LNCaP clone FGC (cell line): Measurements from ENCODE around the gene TEAD3.

Experiments
- DNase-seq: peaks from one replicate; pipeline ENCODE4 v3.0.0-alpha.2; 2011; ENCODE audit warnings: low read depth
- H3K4me3 ChIP-seq: 2 replicates; pipeline ENCODE4 v1.5.1; 2011; ENCODE audit warnings: mild to moderate bottlenecking, low read depth, low read length, control low read depth
- TF ChIP-seq, protein P1 (sequence below): IDR thresholded peaks from 2 replicates; pipeline ENCODE4 v1.5.1; 2012; ENCODE audit warnings: mild to moderate bottlenecking; ENCODE audit not compliant: control insufficient read depth, insufficient read depth; ENCODE audit errors: extremely low read depth

The TEAD3 gene

GRCh38 chr6:35496036-35496840 is 641 bp downstream of the TEAD3 start:
- H3K4me3 ChIP-seq = peak overlapping the region; percentile 69
- no peak for DNase-seq
- TF ChIP-seq, protein P1, sequence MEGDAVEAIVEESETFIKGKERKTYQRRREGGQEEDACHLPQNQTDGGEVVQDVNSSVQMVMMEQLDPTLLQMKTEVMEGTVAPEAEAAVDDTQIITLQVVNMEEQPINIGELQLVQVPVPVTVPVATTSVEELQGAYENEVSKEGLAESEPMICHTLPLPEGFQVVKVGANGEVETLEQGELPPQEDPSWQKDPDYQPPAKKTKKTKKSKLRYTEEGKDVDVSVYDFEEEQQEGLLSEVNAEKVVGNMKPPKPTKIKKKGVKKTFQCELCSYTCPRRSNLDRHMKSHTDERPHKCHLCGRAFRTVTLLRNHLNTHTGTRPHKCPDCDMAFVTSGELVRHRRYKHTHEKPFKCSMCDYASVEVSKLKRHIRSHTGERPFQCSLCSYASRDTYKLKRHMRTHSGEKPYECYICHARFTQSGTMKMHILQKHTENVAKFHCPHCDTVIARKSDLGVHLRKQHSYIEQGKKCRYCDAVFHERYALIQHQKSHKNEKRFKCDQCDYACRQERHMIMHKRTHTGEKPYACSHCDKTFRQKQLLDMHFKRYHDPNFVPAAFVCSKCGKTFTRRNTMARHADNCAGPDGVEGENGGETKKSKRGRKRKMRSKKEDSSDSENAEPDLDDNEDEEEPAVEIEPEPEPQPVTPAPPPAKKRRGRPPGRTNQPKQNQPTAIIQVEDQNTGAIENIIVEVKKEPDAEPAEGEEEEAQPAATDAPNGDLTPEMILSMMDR = no peak

GRCh38 chr6:35495258-35496035 is 1.4 kb downstream of the TEAD3 start:
- DNase-seq = no peak
- TF ChIP-seq, protein P1 = no peak
- peak overlapping the region; percentile 69 for H3K4me3 ChIP-seq

- DNase-seq = no peak
- TF ChIP-seq, protein P1 = no peak
- no peak overlapping the region for H3K4me3 ChIP-seq
These were observed 2.7 kb downstream of the TEAD3 start for GRCh38 chr6:35494161-35494563.

DNA sequence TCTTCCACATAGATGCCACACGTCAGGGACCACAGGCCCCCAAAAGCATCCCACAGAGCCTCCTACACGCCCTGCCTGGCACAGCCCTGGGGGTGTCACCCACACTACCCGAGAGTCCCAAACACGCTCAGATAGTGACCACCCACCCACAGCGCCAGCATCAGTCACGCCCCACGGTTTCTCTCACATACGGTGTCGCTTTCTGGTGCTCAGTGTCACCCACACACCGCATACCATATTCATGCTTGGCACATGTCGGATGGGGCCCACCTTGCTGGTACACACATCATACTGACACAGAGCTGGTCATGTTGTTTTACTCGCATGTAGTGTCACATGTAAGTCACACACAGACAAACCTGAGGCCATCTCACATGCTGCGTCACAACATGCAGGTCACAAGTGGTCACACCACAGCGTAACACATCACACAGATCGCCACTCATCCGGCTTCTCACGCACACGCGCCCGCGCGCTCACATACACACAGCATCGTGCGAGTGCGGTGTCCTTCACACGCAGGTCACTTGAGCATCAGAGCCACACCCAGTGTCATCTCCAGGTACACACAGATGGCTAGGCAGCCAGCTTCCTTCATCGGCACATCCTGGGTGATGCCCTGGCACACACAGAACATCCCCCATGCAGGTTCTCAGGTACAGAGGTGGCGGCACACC is 3.4 kb downstream of the TEAD3 start:
- no peak overlapping the region for H3K4me3 ChIP-seq
- TF ChIP-seq, protein P1 = no peak
- DNase-seq = no peak

- TF ChIP-seq, protein P1 = no peak
- no peak overlapping the region for H3K4me3 ChIP-seq
- no peak for DNase-seq
These were observed 4.0 kb downstream of the TEAD3 start for GRCh38 chr6:35492974-35493284.

- no peak overlapping the region for H3K4me3 ChIP-seq
- no peak for DNase-seq
- TF ChIP-seq, protein P1 = no peak
These were observed 4.5 kb downstream of the TEAD3 start for GRCh38 chr6:35492258-35492973.
